MG63 (cell line): ENCODE results near the gene RBM26. TPM values are rescaled to one million over a fixed set of nuclear protein-coding genes. Genes with fewer than 3 reads are reported as not detected.

ENCODE experiments used
- DNase-seq: peaks from one replicate; pipeline ENCODE4 v3.0.0-alpha.2; 2020
- H3K27me3 ChIP-seq: fragments of 250-450 bp; sonication (Bioruptor Pico); 2 replicates; pipeline ENCODE4 v1.5.1; 2020; ENCODE audit warnings: mild to moderate bottlenecking, moderate library complexity
- H3K36me3 ChIP-seq: fragments of 250-450 bp; sonication (Bioruptor Pico); 2 replicates; pipeline ENCODE4 v1.5.1; 2020; ENCODE audit warnings: mild to moderate bottlenecking, moderate library complexity
- H3K4me3 ChIP-seq: fragments of 250-450 bp; sonication (Bioruptor Pico); 2 replicates; pipeline ENCODE4 v1.5.1; 2020; ENCODE audit warnings: mild to moderate bottlenecking, moderate library complexity
- H3K9me3 ChIP-seq: fragments of 250-450 bp; sonication (Bioruptor Pico); 2 replicates; pipeline ENCODE4 v1.5.1; 2020; ENCODE audit warnings: mild to moderate bottlenecking, moderate library complexity
- total RNA-seq: library from RNA; depleted of rRNA; stranded (reverse); fragments of >200 nt; shearing (Covaris generic); gene quantifications from 2 replicates; pipeline ENCODE4 v1.2.3, GENCODE V29; 2014; ENCODE audit warnings: low replicate concordance

The RBM26 gene
- total RNA-seq, 1 experiment from 2014 or later, result 22.7 TPM

GRCh38 chr13:79401259-79402070 lies 4.6 kb downstream of the RBM26 start:
- no peak overlapping the region for H3K4me3 ChIP-seq
- H3K9me3 ChIP-seq, result peaks cover 13% of the 10 kb centered on the region
- no peaks in the 10 kb centered on the region for H3K27me3 ChIP-seq
- DNase-seq, result no peak
- H3K36me3 ChIP-seq, result peaks cover 72% of the 10 kb centered on the region

GRCh38 chr13:79398915-79399314 lies 7.1 kb downstream of the RBM26 start:
- Histone ChIP-seq H3K9me3 (peaks cover 30% of the 10 kb centered on the region), H3K36me3 (peaks cover 93% of the 10 kb centered on the region), H3K27me3 (no peaks in the 10 kb centered on the region), H3K4me3 (no peak overlapping the region)
- no peak for DNase-seq

- Histone ChIP-seq H3K27me3 (no peaks in the 10 kb centered on the region), H3K9me3 (peaks cover 30% of the 10 kb centered on the region), H3K36me3 (peaks cover 94% of the 10 kb centered on the region), H3K4me3 (no peak overlapping the region)
- no peak for DNase-seq
These were observed 7.9 kb downstream of the RBM26 start for GRCh38 chr13:79398127-79398526.

- H3K27me3 ChIP-seq, result no peaks in the 10 kb centered on the region
- peaks cover 88% of the 10 kb centered on the region for H3K36me3 ChIP-seq
- no peak for DNase-seq
- peaks cover 30% of the 10 kb centered on the region for H3K9me3 ChIP-seq
- no peak overlapping the region for H3K4me3 ChIP-seq
These were observed 10.2 kb downstream of the RBM26 start for GRCh38 chr13:79395881-79396280.

GRCh38 chr13:79393564-79394249 lies 12.3 kb downstream of the RBM26 start:
- no peak for DNase-seq
- Histone ChIP-seq H3K27me3 (no peaks in the 10 kb centered on the region), H3K36me3 (peaks cover 79% of the 10 kb centered on the region), H3K9me3 (peaks cover 30% of the 10 kb centered on the region), H3K4me3 (no peak overlapping the region)

GRCh38 chr13:79392882-79393563 lies 13.0 kb downstream of the RBM26 start:
- Histone ChIP-seq H3K36me3 (peaks cover 77% of the 10 kb centered on the region), H3K27me3 (no peaks in the 10 kb centered on the region), H3K4me3 (no peak overlapping the region), H3K9me3 (peaks cover 26% of the 10 kb centered on the region)
- no peak for DNase-seq

- Histone ChIP-seq H3K4me3 (no peak overlapping the region), H3K27me3 (no peaks in the 10 kb centered on the region), H3K9me3 (no peaks in the 10 kb centered on the region; the same call in none of the 2 replicates), H3K36me3 (peaks cover 49% of the 10 kb centered on the region)
- no peak for DNase-seq
These were observed 17.0 kb downstream of the RBM26 start for GRCh38 chr13:79389026-79389425.

- Histone ChIP-seq H3K36me3 (peaks cover 42% of the 10 kb centered on the region), H3K4me3 (no peak overlapping the region), H3K27me3 (no peaks in the 10 kb centered on the region), H3K9me3 (no peaks in the 10 kb centered on the region; the same call in 1 of the 2 replicates)
- no peak for DNase-seq
These were observed 18.2 kb downstream of the RBM26 start for GRCh38 chr13:79387853-79388252.

GRCh38 chr13:79386125-79386826 lies 19.8 kb downstream of the RBM26 start:
- DNase-seq, result no peak
- Histone ChIP-seq H3K36me3 (peaks cover 41% of the 10 kb centered on the region), H3K9me3 (no peaks in the 10 kb centered on the region; the same call in 1 of the 2 replicates), H3K4me3 (no peak overlapping the region), H3K27me3 (no peaks in the 10 kb centered on the region)

- H3K27me3 ChIP-seq, result no peaks in the 10 kb centered on the region
- H3K36me3 ChIP-seq, result peaks cover 36% of the 10 kb centered on the region
- no peak overlapping the region for H3K4me3 ChIP-seq
- no peak for DNase-seq
- no peaks in the 10 kb centered on the region for H3K9me3 ChIP-seq
These were observed 20.4 kb downstream of the RBM26 start for GRCh38 chr13:79385694-79386093.

- Histone ChIP-seq H3K9me3 (no peaks in the 10 kb centered on the region), H3K36me3 (peaks cover 31% of the 10 kb centered on the region), H3K4me3 (no peak overlapping the region), H3K27me3 (no peaks in the 10 kb centered on the region)
- no peak for DNase-seq
These were observed 21.9 kb downstream of the RBM26 start for GRCh38 chr13:79384022-79384610.

GRCh38 chr13:79382545-79383275 lies 23.3 kb downstream of the RBM26 start:
- no peak for DNase-seq
- Histone ChIP-seq H3K9me3 (no peaks in the 10 kb centered on the region), H3K4me3 (no peak overlapping the region)

GRCh38 chr13:79380997-79381396 lies 25.1 kb downstream of the RBM26 start:
- no peaks in the 10 kb centered on the region for H3K27me3 ChIP-seq
- H3K4me3 ChIP-seq, result no peak overlapping the region
- H3K9me3 ChIP-seq, result no peaks in the 10 kb centered on the region
- peaks cover 50% of the 10 kb centered on the region for H3K36me3 ChIP-seq
- DNase-seq, result no peak

More at GRCh38 chr13:79382545-79383275, 23.3 kb downstream of the RBM26 start:
- peaks cover 34% of the 10 kb centered on the region for H3K36me3 ChIP-seq
- H3K27me3 ChIP-seq, result no peaks in the 10 kb centered on the region

- no peak overlapping the region for H3K4me3 ChIP-seq
- H3K9me3 ChIP-seq, result no peaks in the 10 kb centered on the region
- peaks cover 50% of the 10 kb centered on the region for H3K36me3 ChIP-seq
- DNase-seq, result no peak
- H3K27me3 ChIP-seq, result no peaks in the 10 kb centered on the region
These were observed 26.8 kb downstream of the RBM26 start for GRCh38 chr13:79379274-79379673.

GRCh38 chr13:79376843-79377242 lies 29.2 kb downstream of the RBM26 start:
- no peaks in the 10 kb centered on the region for H3K9me3 ChIP-seq
- no peak overlapping the region for H3K4me3 ChIP-seq
- DNase-seq, result no peak
- peaks cover 43% of the 10 kb centered on the region for H3K36me3 ChIP-seq
- no peaks in the 10 kb centered on the region for H3K27me3 ChIP-seq

GRCh38 chr13:79374578-79374977 lies 31.5 kb downstream of the RBM26 start:
- H3K27me3 ChIP-seq, result no peaks in the 10 kb centered on the region
- no peak overlapping the region for H3K4me3 ChIP-seq
- no peaks in the 10 kb centered on the region for H3K9me3 ChIP-seq
- no peak for DNase-seq
- peaks cover 62% of the 10 kb centered on the region for H3K36me3 ChIP-seq
